OCI-LY7 (cell line): ENCODE measurements around the gene NPHP3. TPM values are rescaled to one million over a fixed set of nuclear protein-coding genes. Genes with fewer than 3 reads are reported as not detected.

Experiments used
- BruUV-seq: library from RNA; stranded (reverse); fragments of 400-500 nt; replicated peaks from 2 replicates; lab custom pipeline; 2021; lab: Mats Ljungman, UMichigan
- CTCF ChIA-PET: fragments of 300-600 bp; sonication (Branson Sonifier 250); formaldehyde crosslinking; loops from one replicate; lab custom pipeline; 2022; ENCODE audit warnings: antibody characterized with exemption; ENCODE audit not compliant: unreplicated experiment; lab: Charles Lee
- POLR2A ChIA-PET: fragments of 300-600 bp; sonication (Branson Sonifier 250); formaldehyde crosslinking; loops from one replicate; lab custom pipeline; 2022; ENCODE audit warnings: antibody characterized with exemption; lab: Charles Lee
- DNase-seq: peaks from one replicate; pipeline ENCODE4 v3.0.0-alpha.2; 2015; ENCODE audit warnings: low spot score
- H2AFZ ChIP-seq: fragments of 200-600 bp; sonication (generic), shearing (Covaris generic); 2 replicates; pipeline ENCODE4 v1.6.1; 2014; ENCODE audit warnings: mild to moderate bottlenecking, antibody characterized with exemption, low read length, moderate library complexity
- H3K27ac ChIP-seq: fragments of 200-600 bp; sonication (generic); 2 replicates; pipeline ENCODE4 v1.5.1; 2014; ENCODE audit warnings: mixed run types, low read depth, mild to moderate bottlenecking, moderate library complexity, low read length, inconsistent platforms; ENCODE audit not compliant: poor library complexity, severe bottlenecking
- H3K36me3 ChIP-seq: fragments of 200-600 bp; sonication (generic); 2 replicates; pipeline ENCODE4 v1.6.1; 2014; ENCODE audit warnings: mild to moderate bottlenecking, antibody characterized with exemption, low read length, moderate library complexity, mixed read lengths; ENCODE audit not compliant: insufficient read depth
- H3K4me1 ChIP-seq: fragments of 200-600 bp; sonication (generic); 2 replicates; pipeline ENCODE4 v1.5.1; 2014; ENCODE audit warnings: mild to moderate bottlenecking, low read length; ENCODE audit not compliant: insufficient read depth, poor library complexity, severe bottlenecking
- H3K4me2 ChIP-seq: fragments of 200-600 bp; sonication (generic); 2 replicates; pipeline ENCODE4 v1.6.1; 2014; ENCODE audit warnings: mild to moderate bottlenecking, low read length
- H3K4me3 ChIP-seq: fragments of 200-600 bp; sonication (generic); 2 replicates; pipeline ENCODE4 v1.5.1; 2014; ENCODE audit warnings: mild to moderate bottlenecking, low read depth, low read length; ENCODE audit not compliant: poor library complexity, severe bottlenecking
- H3K79me2 ChIP-seq: fragments of 200-600 bp; sonication (generic); 2 replicates; pipeline ENCODE4 v1.6.1; 2016; ENCODE audit warnings: low read depth, mild to moderate bottlenecking, low read length, moderate library complexity, mixed read lengths; ENCODE audit not compliant: insufficient read depth
- H3K9me2 ChIP-seq: fragments of 200-600 bp; sonication (generic); 2 replicates; pipeline ENCODE4 v1.6.1; 2016; ENCODE audit warnings: mild to moderate bottlenecking, low read length, mixed read lengths; ENCODE audit not compliant: insufficient read depth
- H3K9me3 ChIP-seq: fragments of 200-600 bp; sonication (generic); 2 replicates; pipeline ENCODE4 v1.6.1; 2014; ENCODE audit warnings: mild to moderate bottlenecking, mixed run types, low read length, mixed read lengths
- H4K20me1 ChIP-seq: fragments of 200-600 bp; sonication (generic); 2 replicates; pipeline ENCODE4 v1.6.1; 2014; ENCODE audit warnings: mild to moderate bottlenecking, antibody characterized with exemption, low read length, moderate library complexity, mixed read lengths; ENCODE audit not compliant: insufficient read depth
- EZH2phosphoT487 ChIP-seq: fragments of 200-600 bp; sonication (generic); IDR thresholded peaks from 2 replicates; pipeline ENCODE4 v1.6.1; 2018; ENCODE audit warnings: low read depth, borderline replicate concordance, mild to moderate bottlenecking, mixed run types, antibody characterized with exemption, low read length, moderate library complexity, mixed read lengths
- intact Hi-C: fragments of 100-400 bp; cut with micrococcal nuclease; formaldehyde crosslinking; loops from one replicate; pipeline ENCODE4 v1.10.0; 2022; ENCODE audit not compliant: unreplicated experiment
- total RNA-seq, 2 experiments: library from RNA; depleted of rRNA in 1 of 2; stranded (reverse); fragments of >200 nt in 1 of 2; shearing (Covaris generic) in 1 of 2; gene quantifications; 2 replicates each; pipeline ENCODE4 v1.2.3, GENCODE V29; 2014 to 2022
- TF ChIP-seq, protein P1 (sequence below): fragments of 200-600 bp; sonication (generic); conservative IDR thresholded peaks from 2 replicates; pipeline ENCODE4 v1.5.1; 2014; ENCODE audit warnings: mild to moderate bottlenecking, antibody characterized with exemption, low read length, moderate library complexity, mixed read lengths

NPHP3 gene
- total RNA-seq, 2 experiments from 2014 or later: 8.5 to 10.6 TPM

DNA sequence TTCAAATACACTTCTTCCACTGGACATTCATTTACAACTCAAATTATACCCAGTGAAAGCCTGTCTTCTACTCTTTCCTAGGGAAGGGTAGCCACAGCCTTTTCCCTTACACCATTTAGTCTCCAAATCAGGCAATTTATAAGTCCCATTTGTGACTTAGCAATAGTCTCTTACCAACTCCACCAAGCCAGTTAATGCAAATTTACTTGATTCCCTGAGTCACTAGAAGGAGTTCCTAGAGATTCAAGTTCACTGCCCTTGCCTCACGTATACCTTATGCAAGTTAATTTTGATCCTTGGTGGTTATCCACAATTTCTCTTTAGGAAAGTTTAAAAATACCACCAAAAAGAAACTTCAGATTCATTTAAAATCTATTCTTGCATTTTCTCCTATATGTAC lies 16.1 kb upstream of the NPHP3 start:
- Histone ChIP-seq H3K27ac (no peak overlapping the region), H3K36me3 (no peaks in the 10 kb centered on the region), H3K9me3 (no peaks in the 10 kb centered on the region), H3K4me3 (no peak overlapping the region), H3K4me2 (no peak overlapping the region), H3K79me2 (no peaks in the 10 kb centered on the region), H3K4me1 (no peaks in the 10 kb centered on the region), H4K20me1 (no peaks in the 10 kb centered on the region), H3K9me2 (no peaks in the 10 kb centered on the region), H2AFZ (no peak overlapping the region)
- DNase-seq: no peak
- CTCF ChIA-PET: no interaction called here
- TF ChIP-seq, protein P1, sequence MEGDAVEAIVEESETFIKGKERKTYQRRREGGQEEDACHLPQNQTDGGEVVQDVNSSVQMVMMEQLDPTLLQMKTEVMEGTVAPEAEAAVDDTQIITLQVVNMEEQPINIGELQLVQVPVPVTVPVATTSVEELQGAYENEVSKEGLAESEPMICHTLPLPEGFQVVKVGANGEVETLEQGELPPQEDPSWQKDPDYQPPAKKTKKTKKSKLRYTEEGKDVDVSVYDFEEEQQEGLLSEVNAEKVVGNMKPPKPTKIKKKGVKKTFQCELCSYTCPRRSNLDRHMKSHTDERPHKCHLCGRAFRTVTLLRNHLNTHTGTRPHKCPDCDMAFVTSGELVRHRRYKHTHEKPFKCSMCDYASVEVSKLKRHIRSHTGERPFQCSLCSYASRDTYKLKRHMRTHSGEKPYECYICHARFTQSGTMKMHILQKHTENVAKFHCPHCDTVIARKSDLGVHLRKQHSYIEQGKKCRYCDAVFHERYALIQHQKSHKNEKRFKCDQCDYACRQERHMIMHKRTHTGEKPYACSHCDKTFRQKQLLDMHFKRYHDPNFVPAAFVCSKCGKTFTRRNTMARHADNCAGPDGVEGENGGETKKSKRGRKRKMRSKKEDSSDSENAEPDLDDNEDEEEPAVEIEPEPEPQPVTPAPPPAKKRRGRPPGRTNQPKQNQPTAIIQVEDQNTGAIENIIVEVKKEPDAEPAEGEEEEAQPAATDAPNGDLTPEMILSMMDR: no peak
- no peak for TF ChIP-seq EZH2phosphoT487
- POLR2A ChIA-PET: no interaction called here
- intact Hi-C loops: loop anchor here (10.0 kb wide), 1 partner anchor 1186 kb away; no protein-coding TSS in a partner anchor
- BruUV-seq: no TSS peak

DNA sequence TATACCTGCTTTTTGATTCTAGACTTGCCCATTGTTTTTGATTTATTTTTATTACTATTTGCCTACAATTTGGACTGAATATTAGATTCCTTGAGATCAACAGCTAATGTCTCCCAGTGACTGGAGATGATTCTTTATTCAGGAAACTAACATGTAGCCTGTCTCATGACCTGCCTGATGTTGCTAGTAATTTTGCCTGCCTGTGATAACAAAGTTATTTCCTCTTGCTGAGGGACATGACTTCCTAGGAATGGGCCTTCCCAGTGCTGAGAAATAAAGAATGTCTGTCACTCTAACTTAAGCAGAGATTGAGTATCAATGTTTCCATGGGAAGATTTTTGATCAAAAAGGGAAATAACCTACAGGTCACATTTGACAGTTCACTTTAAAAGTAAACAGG lies 13.4 kb upstream of the NPHP3 start:
- no peaks in the 10 kb centered on the region for H3K79me2 ChIP-seq
- H3K4me3 ChIP-seq: no peak overlapping the region
- H3K27ac ChIP-seq: no peak overlapping the region
- H3K36me3 ChIP-seq: no peaks in the 10 kb centered on the region
- H2AFZ ChIP-seq: no peak overlapping the region
- ChIA-PET CTCF (no interaction called here), POLR2A (no interaction called here)
- DNase-seq: no peak
- TF ChIP-seq, protein P1: no peak
- TF ChIP-seq EZH2phosphoT487: no peak
- no peaks in the 10 kb centered on the region for H4K20me1 ChIP-seq
- intact Hi-C loops: loop anchor here (10.0 kb wide), 1 partner anchor 1189 kb away; no protein-coding TSS in a partner anchor
- H3K4me2 ChIP-seq: no peak overlapping the region
- H3K9me2 ChIP-seq: no peaks in the 10 kb centered on the region
- no TSS peak for BruUV-seq
- no peaks in the 10 kb centered on the region for H3K9me3 ChIP-seq
- no peaks in the 10 kb centered on the region for H3K4me1 ChIP-seq

DNA sequence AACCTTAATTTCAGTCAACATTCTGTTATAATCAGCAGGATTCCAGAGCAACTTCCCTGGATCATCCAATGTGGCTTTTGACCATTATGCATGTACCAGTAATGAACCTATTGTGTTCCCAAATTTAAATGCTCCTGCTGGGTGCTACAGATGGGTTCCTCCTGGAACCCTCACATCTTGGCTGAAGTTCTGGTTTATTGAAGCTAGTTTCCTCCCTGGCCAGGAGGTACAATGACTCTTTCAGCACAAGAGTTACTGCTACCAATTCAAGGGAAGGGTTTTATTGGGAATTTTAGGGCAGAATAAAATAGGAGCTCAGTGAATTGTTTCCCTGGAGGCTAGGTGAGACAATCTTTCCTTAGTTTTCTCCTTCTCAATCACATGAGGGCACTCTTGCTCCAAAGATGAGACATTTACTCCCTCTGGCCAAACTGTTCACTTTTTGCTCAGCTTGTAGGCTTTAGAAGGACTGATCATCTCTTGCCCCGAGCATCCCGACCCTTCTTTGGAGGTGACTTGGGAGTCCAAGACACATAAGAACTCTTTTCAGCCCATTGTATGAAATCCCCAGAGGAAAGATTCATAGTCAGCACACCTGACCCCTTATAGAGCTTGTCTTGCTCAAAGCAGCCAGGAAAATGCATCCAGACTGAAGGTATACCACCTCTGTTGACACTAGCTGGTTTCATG lies 8.8 kb upstream of the NPHP3 start:
- no peak overlapping the region for H3K27ac ChIP-seq
- H3K4me1 ChIP-seq: no peaks in the 10 kb centered on the region
- H3K4me3 ChIP-seq: no peak overlapping the region
- no peak for TF ChIP-seq EZH2phosphoT487
- TF ChIP-seq, protein P1: peak; percentile 76
- no peaks in the 10 kb centered on the region for H3K36me3 ChIP-seq
- no peaks in the 10 kb centered on the region for H3K79me2 ChIP-seq
- intact Hi-C loops: loop anchor here (10.0 kb wide), 1 partner anchor 1194 kb away; no protein-coding TSS in a partner anchor
- H3K9me3 ChIP-seq: no peaks in the 10 kb centered on the region
- no TSS peak for BruUV-seq
- DNase-seq: peak; percentile 39
- H2AFZ ChIP-seq: no peak overlapping the region
- no peaks in the 10 kb centered on the region for H4K20me1 ChIP-seq
- H3K4me2 ChIP-seq: no peak overlapping the region
- CTCF ChIA-PET: no interaction called here
- POLR2A ChIA-PET: no interaction called here
- no peaks in the 10 kb centered on the region for H3K9me2 ChIP-seq
